Amniotic stem cell (primary cell): Measurements from ENCODE around the gene FOXP4.

ENCODE experiments used
- DNase-seq: peaks from one replicate; lab custom pipeline; 2025; lab: John Stamatoyannopoulos, UW

Gene FOXP4

GRCh38 chr6:41644297-41644879 is 98.2 kb downstream of the FOXP4 start:
- no peak for DNase-seq

GRCh38 chr6:41645007-41645618 is 98.9 kb downstream of the FOXP4 start:
- DNase-seq = no peak

- DNase-seq = no peak
Observed at GRCh38 chr6:41646026-41646795, 100.0 kb downstream of the FOXP4 start.

- no peak for DNase-seq
Observed at GRCh38 chr6:41647061-41647511, 100.9 kb downstream of the FOXP4 start.

GRCh38 chr6:41648070-41648585 is 101.9 kb downstream of the FOXP4 start:
- no peak for DNase-seq

GRCh38 chr6:41648921-41649320 is 102.7 kb downstream of the FOXP4 start:
- no peak for DNase-seq

- no peak for DNase-seq
Observed at GRCh38 chr6:41649596-41649995, 103.4 kb downstream of the FOXP4 start.

- DNase-seq = no peak
Observed at GRCh38 chr6:41650120-41650519, 103.9 kb downstream of the FOXP4 start.

GRCh38 chr6:41651246-41651961 is 105.2 kb downstream of the FOXP4 start:
- no peak for DNase-seq
